OCI-LY1 (cell line): Measurements from ENCODE around the gene AQR.

ENCODE experiments used
- H2AFZ ChIP-seq: fragments of 200-600 bp; sonication (generic), shearing (Covaris generic); 2 replicates; pipeline ENCODE4 v1.6.0; 2014; ENCODE audit warnings: antibody characterized with exemption, mild to moderate bottlenecking, low read length
- H3F3A ChIP-seq: fragments of 200-600 bp; sonication (generic), shearing (Covaris generic); 2 replicates; pipeline ENCODE4 v1.6.0; 2014; ENCODE audit warnings: mild to moderate bottlenecking, antibody characterized with exemption, low read length, moderate library complexity; ENCODE audit not compliant: insufficient read depth
- H3K27ac ChIP-seq: fragments of 200-600 bp; sonication (generic); 2 replicates; pipeline ENCODE4 v1.5.1; 2014; ENCODE audit warnings: low read length, mixed run types, mild to moderate bottlenecking, low read depth; ENCODE audit not compliant: poor library complexity, severe bottlenecking
- H3K27me3 ChIP-seq: fragments of 200-600 bp; sonication (generic); 2 replicates; pipeline ENCODE4 v1.6.0; 2014; ENCODE audit warnings: antibody characterized with exemption, mild to moderate bottlenecking, low read length, moderate library complexity; ENCODE audit not compliant: insufficient read depth
- H3K36me3 ChIP-seq: fragments of 200-600 bp; sonication (generic); 2 replicates; pipeline ENCODE4 v1.6.1; 2014; ENCODE audit warnings: mild to moderate bottlenecking, antibody characterized with exemption, low read length, moderate library complexity, mixed read lengths; ENCODE audit not compliant: insufficient read depth
- H3K4me1 ChIP-seq: fragments of 200-600 bp; sonication (generic); 2 replicates; pipeline ENCODE4 v1.5.1; 2014; ENCODE audit warnings: mild to moderate bottlenecking, low read length, moderate library complexity; ENCODE audit not compliant: insufficient read depth, severe bottlenecking
- H3K4me2 ChIP-seq: fragments of 200-600 bp; sonication (generic), shearing (Covaris generic); 2 replicates; pipeline ENCODE4 v1.6.1; 2014; ENCODE audit warnings: low read length
- H3K4me3 ChIP-seq: fragments of 200-600 bp; sonication (generic); 2 replicates; pipeline ENCODE4 v1.5.1; 2014; ENCODE audit warnings: low read length, low read depth, mild to moderate bottlenecking, mixed read lengths; ENCODE audit not compliant: poor library complexity, severe bottlenecking
- H3K79me2 ChIP-seq: fragments of 200-600 bp; shearing (Covaris generic); 2 replicates; pipeline ENCODE4 v1.6.1; 2016; ENCODE audit warnings: mixed run types, low read length, mixed read lengths; ENCODE audit not compliant: insufficient read depth
- H3K9ac ChIP-seq: fragments of 200-600 bp; sonication (generic), shearing (Covaris generic); 2 replicates; pipeline ENCODE4 v1.6.1; 2014; ENCODE audit warnings: mild to moderate bottlenecking, low read length, mixed read lengths
- H3K9me2 ChIP-seq: fragments of 200-600 bp; sonication (generic), shearing (Covaris generic); 2 replicates; pipeline ENCODE4 v1.6.1; 2014; ENCODE audit warnings: low read depth, mild to moderate bottlenecking, low read length, mixed read lengths
- H3K9me3 ChIP-seq: fragments of 200-600 bp; shearing (Covaris generic); 2 replicates; pipeline ENCODE4 v1.6.1; 2014; ENCODE audit warnings: low read length, mixed read lengths
- H4K20me1 ChIP-seq: fragments of 200-600 bp; sonication (generic), shearing (Covaris generic); 2 replicates; pipeline ENCODE4 v1.6.0; 2016; ENCODE audit warnings: mild to moderate bottlenecking, low read length; ENCODE audit not compliant: insufficient read depth
- EZH2 ChIP-seq: fragments of 200-600 bp; sonication (generic), shearing (Covaris generic); IDR thresholded peaks from 2 replicates; pipeline ENCODE4 v1.8.0; 2017; ENCODE audit warnings: borderline replicate concordance, mixed run types, mild to moderate bottlenecking, antibody characterized with exemption, low read length, moderate library complexity, mixed read lengths
- TF ChIP-seq, protein P1 (sequence below): fragments of 200-600 bp; sonication (generic), shearing (Covaris generic); IDR thresholded peaks from 2 replicates; pipeline ENCODE4 v1.5.1; 2017; ENCODE audit warnings: mild to moderate bottlenecking, antibody characterized with exemption, low read length, moderate library complexity, mixed read lengths

The AQR gene

DNA sequence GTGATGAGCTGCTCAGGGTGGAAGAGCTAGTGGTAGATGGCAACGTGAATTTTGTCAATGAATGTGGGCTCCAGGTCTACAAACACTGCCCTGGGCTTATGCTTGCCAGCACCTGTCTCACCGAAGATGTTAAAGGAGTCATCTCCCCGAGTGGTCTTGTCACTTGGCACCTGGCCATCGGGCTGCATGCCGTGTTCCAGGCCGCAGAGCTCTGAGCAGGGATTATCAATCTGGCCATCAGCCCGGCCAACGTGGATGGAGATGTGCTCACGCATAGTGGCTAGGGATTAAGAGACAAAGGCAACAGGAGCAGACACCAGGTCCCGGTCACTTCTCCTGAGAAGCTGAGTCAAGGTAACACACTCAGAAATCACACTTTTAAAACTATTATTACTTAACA lies 119.4 kb downstream of the AQR start:
- H3K9ac ChIP-seq, result no peak overlapping the region
- H3K9me2 ChIP-seq, result no peaks in the 10 kb centered on the region
- no peak overlapping the region for H3K4me3 ChIP-seq
- no peak overlapping the region for H3K4me2 ChIP-seq
- TF ChIP-seq, protein P1, sequence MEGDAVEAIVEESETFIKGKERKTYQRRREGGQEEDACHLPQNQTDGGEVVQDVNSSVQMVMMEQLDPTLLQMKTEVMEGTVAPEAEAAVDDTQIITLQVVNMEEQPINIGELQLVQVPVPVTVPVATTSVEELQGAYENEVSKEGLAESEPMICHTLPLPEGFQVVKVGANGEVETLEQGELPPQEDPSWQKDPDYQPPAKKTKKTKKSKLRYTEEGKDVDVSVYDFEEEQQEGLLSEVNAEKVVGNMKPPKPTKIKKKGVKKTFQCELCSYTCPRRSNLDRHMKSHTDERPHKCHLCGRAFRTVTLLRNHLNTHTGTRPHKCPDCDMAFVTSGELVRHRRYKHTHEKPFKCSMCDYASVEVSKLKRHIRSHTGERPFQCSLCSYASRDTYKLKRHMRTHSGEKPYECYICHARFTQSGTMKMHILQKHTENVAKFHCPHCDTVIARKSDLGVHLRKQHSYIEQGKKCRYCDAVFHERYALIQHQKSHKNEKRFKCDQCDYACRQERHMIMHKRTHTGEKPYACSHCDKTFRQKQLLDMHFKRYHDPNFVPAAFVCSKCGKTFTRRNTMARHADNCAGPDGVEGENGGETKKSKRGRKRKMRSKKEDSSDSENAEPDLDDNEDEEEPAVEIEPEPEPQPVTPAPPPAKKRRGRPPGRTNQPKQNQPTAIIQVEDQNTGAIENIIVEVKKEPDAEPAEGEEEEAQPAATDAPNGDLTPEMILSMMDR, result no peak
- no peak for TF ChIP-seq EZH2
- H4K20me1 ChIP-seq, result no peaks in the 10 kb centered on the region
- H3K79me2 ChIP-seq, result no peaks in the 10 kb centered on the region
- H3K36me3 ChIP-seq, result peaks cover 10% of the 10 kb centered on the region
- no peak overlapping the region for H2AFZ ChIP-seq
- H3K4me1 ChIP-seq, result peaks cover 5% of the 10 kb centered on the region
- no peak overlapping the region for H3K27ac ChIP-seq
- no peaks in the 10 kb centered on the region for H3F3A ChIP-seq
- no peaks in the 10 kb centered on the region for H3K27me3 ChIP-seq
- H3K9me3 ChIP-seq, result no peaks in the 10 kb centered on the region

DNA sequence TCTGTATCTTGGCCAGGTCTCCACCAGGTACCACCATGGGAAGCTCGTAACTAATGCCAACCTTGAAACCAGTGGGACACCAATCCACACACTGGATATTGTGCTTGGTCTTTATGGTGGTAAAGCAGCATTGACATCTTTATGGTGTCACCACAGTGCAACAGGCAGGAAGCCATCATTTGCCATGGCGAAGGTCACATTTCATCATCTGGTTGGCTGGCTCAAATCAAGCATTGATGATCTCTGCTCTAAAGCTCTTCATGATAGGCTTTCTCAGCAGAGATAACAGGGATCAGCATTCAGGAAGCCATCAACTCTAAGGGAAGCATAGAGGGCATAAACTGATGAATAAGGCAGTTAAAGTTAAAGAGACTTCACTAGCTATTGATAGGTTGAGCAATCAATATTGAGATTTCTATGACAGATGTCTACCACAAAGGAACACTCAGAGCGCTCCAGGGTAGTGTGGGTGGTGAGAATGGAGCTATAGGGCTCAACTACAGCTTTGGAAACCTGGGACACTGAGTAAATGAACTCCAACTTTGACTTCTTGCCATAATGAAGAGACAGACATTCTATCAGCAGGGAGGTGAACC lies 120.1 kb downstream of the AQR start:
- H3K4me1 ChIP-seq, result peaks cover 5% of the 10 kb centered on the region
- no peak overlapping the region for H3K27ac ChIP-seq
- no peak overlapping the region for H3K4me3 ChIP-seq
- no peak for TF ChIP-seq EZH2
- TF ChIP-seq, protein P1, result no peak
- H3K79me2 ChIP-seq, result no peaks in the 10 kb centered on the region
- no peaks in the 10 kb centered on the region for H3K9me3 ChIP-seq
- peaks cover 6% of the 10 kb centered on the region; the same call in 1 of the 2 replicates for H3K36me3 ChIP-seq
- H3K4me2 ChIP-seq, result no peak overlapping the region
- H3K9ac ChIP-seq, result no peak overlapping the region
- no peaks in the 10 kb centered on the region for H3K27me3 ChIP-seq
- no peaks in the 10 kb centered on the region for H4K20me1 ChIP-seq
- no peaks in the 10 kb centered on the region for H3K9me2 ChIP-seq
- H3F3A ChIP-seq, result no peaks in the 10 kb centered on the region
- no peak overlapping the region for H2AFZ ChIP-seq

DNA sequence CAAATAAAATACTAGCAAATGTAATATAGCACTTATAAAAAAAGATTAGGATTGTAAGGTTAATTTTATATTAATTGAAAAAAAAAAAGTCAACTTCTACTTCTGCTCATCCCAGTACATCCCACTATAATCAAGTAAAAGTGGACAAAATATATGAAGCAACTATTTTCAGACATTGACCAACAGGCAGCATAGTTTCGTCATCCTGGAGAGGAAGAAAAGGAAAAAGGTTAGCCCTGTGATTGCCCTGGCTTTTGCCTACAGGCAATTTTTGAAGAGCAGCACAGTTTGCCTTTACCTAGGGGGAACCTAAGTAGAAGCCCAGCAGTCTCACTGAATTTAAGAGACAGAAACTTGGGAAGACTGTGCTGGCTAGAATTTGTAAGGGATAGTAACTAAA lies 121.9 kb downstream of the AQR start:
- no peaks in the 10 kb centered on the region for H4K20me1 ChIP-seq
- H3F3A ChIP-seq, result no peaks in the 10 kb centered on the region
- no peaks in the 10 kb centered on the region for H3K9me2 ChIP-seq
- no peaks in the 10 kb centered on the region for H3K79me2 ChIP-seq
- no peak overlapping the region for H2AFZ ChIP-seq
- H3K4me3 ChIP-seq, result no peak overlapping the region
- no peak overlapping the region for H3K4me2 ChIP-seq
- no peak overlapping the region for H3K9ac ChIP-seq
- H3K27ac ChIP-seq, result no peak overlapping the region
- TF ChIP-seq, protein P1, result no peak
- TF ChIP-seq EZH2, result no peak
- H3K4me1 ChIP-seq, result peaks cover 5% of the 10 kb centered on the region
- H3K27me3 ChIP-seq, result no peaks in the 10 kb centered on the region
- no peaks in the 10 kb centered on the region for H3K9me3 ChIP-seq
- no peaks in the 10 kb centered on the region for H3K36me3 ChIP-seq
